MCF 10A (cell line): Measurements from ENCODE around the gene RIPOR2. TPM values are rescaled to one million over a fixed set of nuclear protein-coding genes. Genes with fewer than 3 reads are reported as not detected.

ENCODE experiments used
- BruUV-seq: library from RNA; stranded (reverse); fragments of 400-500 nt; replicated peaks from 2 replicates; lab custom pipeline; 2021; lab: Mats Ljungman, UMichigan
- CTCF ChIA-PET: fragments of 300-600 bp; sonication (Branson Sonifier 250); formaldehyde crosslinking; extraction: SDS; loops from one replicate; lab custom pipeline; 2021; ENCODE audit warnings: antibody characterized with exemption, inconsistent platforms; lab: Yijun Ruan, JAX
- POLR2A ChIA-PET: fragments of 300-600, 350-650 bp; sonication (Branson Sonifier 250); formaldehyde crosslinking; extraction: SDS; loops from one replicate; lab custom pipeline; 2020; ENCODE audit warnings: antibody characterized with exemption, inconsistent platforms; lab: Yijun Ruan, JAX
- DNase-seq: peaks from one replicate; pipeline ENCODE4 v3.0.0-alpha.2; 2018; ENCODE audit not compliant: unreplicated experiment
- H3K27ac Mint-ChIP-seq: one replicate; pipeline ENCODE4 v1.8.0; 2022; ENCODE audit warnings: mild to moderate bottlenecking, low read depth, mixed read lengths; ENCODE audit not compliant: unreplicated experiment
- H3K27me3 Mint-ChIP-seq: one replicate; pipeline ENCODE4 v1.8.0; 2022; ENCODE audit warnings: mixed read lengths; ENCODE audit not compliant: insufficient read depth, unreplicated experiment
- H3K36me3 Mint-ChIP-seq: one replicate; pipeline ENCODE4 v1.8.0; 2022; ENCODE audit warnings: mild to moderate bottlenecking, moderate library complexity, mixed read lengths; ENCODE audit not compliant: insufficient read depth, unreplicated experiment
- H3K4me1 Mint-ChIP-seq: one replicate; pipeline ENCODE4 v1.8.0; 2022; ENCODE audit warnings: mixed read lengths; ENCODE audit not compliant: insufficient read depth, unreplicated experiment
- H3K4me3 Mint-ChIP-seq: one replicate; pipeline ENCODE4 v1.8.0; 2022; ENCODE audit warnings: mild to moderate bottlenecking, moderate library complexity, mixed read lengths; ENCODE audit not compliant: unreplicated experiment
- H3K9me3 Mint-ChIP-seq: one replicate; pipeline ENCODE4 v1.8.0; 2022; ENCODE audit warnings: mixed read lengths; ENCODE audit not compliant: unreplicated experiment
- CTCF ChIP-seq: fragments of 200-600 bp; IDR thresholded peaks from one replicate; pipeline ENCODE4 v1.8.0; 2022; ENCODE audit warnings: antibody characterized with exemption, mild to moderate bottlenecking; ENCODE audit not compliant: unreplicated experiment
- intact Hi-C: fragments of 100-400 bp; cut with micrococcal nuclease; formaldehyde crosslinking; loops from 2 replicates; pipeline ENCODE4 v1.14.1; 2022
- total RNA-seq: library from RNA; stranded (reverse); gene quantifications from 2 replicates; pipeline ENCODE4 v1.2.3, GENCODE V29; 2022

Gene RIPOR2
- total RNA-seq, 1 experiment from 2014 or later = 4.9 TPM

- Mint-ChIP-seq H3K36me3 (peaks cover 22% of the 10 kb centered on the region), H3K4me1 (peaks cover 28% of the 10 kb centered on the region), H3K27ac (no peak overlapping the region), H3K9me3 (no peaks in the 10 kb centered on the region), H3K4me3 (no peak overlapping the region), H3K27me3 (no peaks in the 10 kb centered on the region)
- DNase-seq = no peak
- intact Hi-C loops = no loop called here
- BruUV-seq = no TSS peak
- TF ChIP-seq CTCF = no peak
- POLR2A ChIA-PET = no interaction called here
- CTCF ChIA-PET = interaction anchor here (0.6 kb wide), 1 partner anchor 162 kb away, joined by 3 read pairs; no protein-coding TSS in a partner anchor
These were observed 73.8 kb downstream of the RIPOR2 start for GRCh38 chr6:24861934-24862333.

- H3K27me3 Mint-ChIP-seq = no peaks in the 10 kb centered on the region
- BruUV-seq = no TSS peak
- no peaks in the 10 kb centered on the region for H3K9me3 Mint-ChIP-seq
- no peak overlapping the region for H3K4me3 Mint-ChIP-seq
- POLR2A ChIA-PET = interaction anchor here (0.7 to 6.5 kb wide), 4 partner anchors 92 to 156 kb away, joined by 3 to 159 read pairs (median 27); no protein-coding TSS in a partner anchor
- H3K4me1 Mint-ChIP-seq = peaks cover 28% of the 10 kb centered on the region
- peak; percentile 21 for DNase-seq
- TF ChIP-seq CTCF = no peak
- H3K27ac Mint-ChIP-seq = peak overlapping the region; percentile 75
- CTCF ChIA-PET = interaction anchor here (0.9 to 5.8 kb wide), 5 partner anchors 131 to 211 kb away, joined by 3 to 158 read pairs (median 4); no protein-coding TSS in a partner anchor
- intact Hi-C loops = loop anchor here (5.0 kb wide), 1 partner anchor 743 kb away; no protein-coding TSS in a partner anchor
- peaks cover 24% of the 10 kb centered on the region for H3K36me3 Mint-ChIP-seq
These were observed 76.1 kb downstream of the RIPOR2 start for GRCh38 chr6:24859608-24860200.

GRCh38 chr6:24859132-24859531 lies 76.6 kb downstream of the RIPOR2 start:
- Mint-ChIP-seq H3K27me3 (no peaks in the 10 kb centered on the region), H3K4me1 (peaks cover 28% of the 10 kb centered on the region), H3K27ac (peak overlapping the region; percentile 75), H3K9me3 (no peaks in the 10 kb centered on the region), H3K36me3 (peaks cover 26% of the 10 kb centered on the region), H3K4me3 (no peak overlapping the region)
- no peak for DNase-seq
- CTCF ChIA-PET = interaction anchor here (4.1 to 5.8 kb wide), 2 partner anchors 132 to 159 kb away, joined by 30 to 158 read pairs; no protein-coding TSS in a partner anchor
- POLR2A ChIA-PET = interaction anchor here (3.6 to 6.5 kb wide), 3 partner anchors 132 to 156 kb away, joined by 19 to 159 read pairs (median 51); no protein-coding TSS in a partner anchor
- intact Hi-C loops = loop anchor here (5.0 kb wide), 1 partner anchor 743 kb away; no protein-coding TSS in a partner anchor
- no TSS peak for BruUV-seq
- TF ChIP-seq CTCF = no peak

GRCh38 chr6:24858177-24858653 lies 77.5 kb downstream of the RIPOR2 start:
- BruUV-seq = no TSS peak
- Mint-ChIP-seq H3K4me1 (peaks cover 28% of the 10 kb centered on the region), H3K27ac (peak overlapping the region; percentile 75), H3K36me3 (peaks cover 28% of the 10 kb centered on the region), H3K4me3 (peak overlapping the region; percentile 19), H3K27me3 (no peaks in the 10 kb centered on the region), H3K9me3 (no peaks in the 10 kb centered on the region)
- TF ChIP-seq CTCF = no peak
- ChIA-PET CTCF (interaction anchor here (0.9 to 5.8 kb wide), 7 partner anchors 12 to 212 kb away, joined by 3 to 158 read pairs (median 10); no protein-coding TSS in a partner anchor), POLR2A (interaction anchor here (0.9 to 6.5 kb wide), 8 partner anchors 14 to 725 kb away, joined by 3 to 159 read pairs (median 10); no protein-coding TSS in a partner anchor)
- intact Hi-C loops = loop anchor here (5.0 kb wide), 1 partner anchor 744 kb away; no protein-coding TSS in a partner anchor
- DNase-seq = peak; percentile 85
